HG03039 (cell line): Measurements from ENCODE around the gene REN.

ENCODE experiments used
- ATAC-seq: cut with Tn5 transposase; IDR thresholded peaks from one replicate; pipeline ENCODE4 v1.9.1; 2021; ENCODE audit warnings: mild to moderate bottlenecking, moderate library complexity; ENCODE audit not compliant: unreplicated experiment

Gene REN

DNA sequence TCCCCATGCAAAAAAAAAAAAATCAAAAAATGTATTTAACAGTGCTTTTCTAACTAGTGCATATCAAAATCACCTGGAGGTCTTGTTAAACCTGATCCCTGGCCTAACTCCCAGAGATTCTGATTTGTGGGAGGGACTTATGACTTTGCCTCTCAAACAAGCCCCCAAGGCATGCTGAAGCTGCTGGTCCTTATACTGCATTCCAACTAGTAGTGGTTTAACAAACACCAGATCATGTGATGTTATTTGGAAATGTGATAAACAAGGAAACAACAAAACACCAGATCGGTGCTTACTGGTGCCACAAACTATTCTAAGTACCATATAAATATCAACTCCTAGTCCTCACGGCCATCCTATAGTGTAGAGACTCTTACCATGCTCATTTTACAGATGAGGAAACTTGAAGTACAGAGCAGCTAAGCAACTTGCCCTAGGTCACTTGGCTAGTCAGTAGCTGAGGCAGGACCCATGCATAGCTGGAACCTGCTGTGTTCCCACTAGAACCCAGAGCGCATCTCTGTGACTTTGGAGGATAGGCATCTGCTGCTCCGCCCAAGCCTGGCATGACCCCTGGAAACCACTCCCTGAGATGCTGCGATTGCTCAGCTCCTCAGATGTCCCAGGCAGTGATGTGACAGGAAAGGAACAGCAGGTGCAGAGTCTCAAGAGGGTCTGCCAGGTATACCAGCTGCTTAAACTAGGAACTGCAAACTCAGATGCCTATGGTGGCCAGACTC, 55.1 kb downstream of the REN start:
- ATAC-seq = no peak

DNA sequence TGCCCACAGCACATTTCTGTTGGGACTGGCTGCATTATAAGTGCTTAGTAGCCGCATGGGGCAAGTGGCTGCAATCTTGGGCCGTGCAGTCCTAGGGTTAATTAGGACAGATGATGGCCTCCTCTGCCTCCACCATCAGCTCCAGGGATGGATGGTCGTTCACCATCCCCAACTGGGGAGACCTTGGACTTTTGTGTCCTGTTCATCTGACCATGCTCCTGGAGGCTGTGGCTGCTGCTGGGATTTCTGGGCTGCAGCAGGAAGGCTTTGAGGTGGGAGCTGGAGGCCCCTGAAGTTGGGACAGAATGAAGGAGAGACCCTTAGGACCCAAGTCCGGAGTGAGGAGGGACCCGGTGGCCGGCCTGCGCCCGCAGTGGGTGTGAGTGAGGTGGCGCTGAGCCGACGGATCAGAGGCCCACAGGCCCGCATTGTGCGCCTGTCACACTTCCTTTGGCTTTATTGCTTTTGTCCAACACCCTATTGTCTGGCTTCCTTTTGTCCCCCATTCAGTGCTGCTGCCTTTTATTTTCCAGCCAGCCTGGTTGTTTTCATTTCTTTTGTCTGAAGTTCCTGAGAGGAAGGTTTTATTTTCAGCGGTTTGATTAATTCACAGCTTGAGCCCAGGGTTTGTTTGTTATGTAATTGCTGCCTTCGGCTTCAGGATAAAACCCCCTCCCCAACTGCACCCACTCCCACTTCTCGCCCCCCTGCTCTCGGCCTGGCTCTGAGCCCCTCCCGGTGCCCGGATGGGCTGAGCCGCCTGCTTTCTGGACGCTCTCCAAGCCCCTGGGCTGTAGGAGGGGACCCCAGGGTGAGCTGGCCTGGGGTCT, 57.6 kb downstream of the REN start:
- no peak for ATAC-seq

DNA sequence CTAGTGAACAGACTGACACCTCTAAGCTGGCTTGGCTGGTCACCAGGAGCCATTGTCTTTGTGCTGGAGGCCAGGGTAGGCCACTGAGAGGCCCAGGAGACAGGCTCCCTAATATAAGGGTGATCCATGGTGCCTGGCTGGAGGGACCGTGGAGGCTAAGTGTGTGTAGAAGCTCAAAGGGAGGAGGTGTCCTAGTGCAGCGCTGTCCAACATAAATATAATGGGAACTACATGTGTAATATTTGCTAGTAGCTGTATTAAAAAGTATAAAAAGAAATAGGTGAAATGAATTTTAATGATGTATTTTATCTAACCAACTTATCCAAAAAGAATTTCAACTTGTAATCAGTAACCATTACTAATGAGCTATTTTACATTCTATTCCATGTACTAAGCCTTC, 58.2 kb downstream of the REN start:
- ATAC-seq = no peak

DNA sequence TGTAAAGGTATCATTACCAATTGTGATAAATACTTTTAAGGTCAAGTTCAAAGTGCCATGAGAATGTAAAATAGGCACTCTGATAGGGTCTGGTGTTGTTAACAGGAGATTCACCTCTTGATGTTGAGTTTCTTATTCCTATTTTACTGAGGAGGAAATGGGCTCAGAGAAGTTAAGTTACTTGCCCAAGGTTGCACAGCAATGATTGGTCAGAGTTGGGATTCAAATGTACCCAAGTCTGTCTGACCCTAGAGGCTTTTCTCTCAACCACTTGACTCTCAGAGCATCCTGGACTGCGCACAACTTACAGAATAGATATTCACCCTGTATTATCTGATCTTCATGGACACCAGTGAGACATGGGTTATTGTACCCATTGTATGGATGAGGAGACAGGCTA, 59.3 kb downstream of the REN start:
- ATAC-seq = no peak

DNA sequence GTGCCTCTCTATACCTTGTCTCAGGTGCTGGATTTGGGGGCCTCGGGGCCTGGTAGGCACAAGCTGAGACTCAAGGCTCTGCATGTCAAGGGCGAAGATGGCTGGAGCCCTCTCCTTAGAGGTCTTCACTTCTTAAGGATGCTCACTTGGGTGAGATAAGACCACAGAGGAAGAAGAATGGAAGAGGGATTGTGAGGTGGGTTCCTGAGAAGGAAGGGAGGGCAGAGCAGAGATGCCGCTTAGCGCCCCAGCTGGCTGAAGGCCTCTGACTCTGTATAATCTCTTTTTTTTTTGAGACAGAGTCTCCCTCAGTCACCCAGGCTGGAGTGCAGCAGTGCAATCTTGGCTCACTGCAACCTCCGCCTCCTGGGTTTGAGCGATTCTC, 61.0 kb downstream of the REN start:
- no peak for ATAC-seq
